Panc1 (cell line): ENCODE measurements around the gene PFKM. TPM values are rescaled to one million over a fixed set of nuclear protein-coding genes. Genes with fewer than 3 reads are reported as not detected.
A peak's percentile ranks its signal among the peaks of the same experiment; 100 is the strongest.

Experiments used
- ATAC-seq: fragments of 200-7000 bp; cut with Tn5 transposase; 2 replicates; pipeline ENCODE4 v1.9.1; 2020; ENCODE audit warnings: mild to moderate bottlenecking, moderate library complexity
- BruUV-seq: library from RNA; stranded (reverse); fragments of 400-500 nt; replicated peaks from 2 replicates; lab custom pipeline; 2021; lab: Mats Ljungman, UMichigan
- CTCF ChIA-PET: fragments of 300-600 bp; sonication (Branson Sonifier 250); formaldehyde crosslinking; loops from one replicate; lab custom pipeline; 2022; ENCODE audit warnings: antibody characterized with exemption; lab: Charles Lee
- POLR2A ChIA-PET: fragments of 300-600 bp; sonication (Branson Sonifier 250); formaldehyde crosslinking; loops from one replicate; lab custom pipeline; 2022; ENCODE audit warnings: antibody characterized with exemption; lab: Charles Lee
- DNase-seq: peaks from one replicate; pipeline ENCODE4 v3.0.0-alpha.2; 2010; ENCODE audit warnings: low read depth, low spot score
- H3K27ac ChIP-seq: 2 replicates; pipeline ENCODE4 v1.5.1; 2011; ENCODE audit warnings: mild to moderate bottlenecking, low read length, inconsistent platforms
- H3K27me3 ChIP-seq: fragments of 200-500 bp; sonication (Bioruptor generic); 2 replicates; pipeline ENCODE4 v1.6.0; 2014; ENCODE audit warnings: low read length, inconsistent platforms; ENCODE audit not compliant: control insufficient read depth, insufficient read depth
- H3K36me3 ChIP-seq: fragments of 200-500 bp; sonication (Bioruptor generic); 2 replicates; pipeline ENCODE4 v1.5.1; 2014; ENCODE audit warnings: inconsistent platforms, mild to moderate bottlenecking, low read length, moderate library complexity; ENCODE audit not compliant: control insufficient read depth, insufficient read depth
- H3K4me1 ChIP-seq: 2 replicates; pipeline ENCODE4 v1.5.1; 2011; ENCODE audit warnings: inconsistent platforms, mild to moderate bottlenecking, low read length, moderate library complexity; ENCODE audit not compliant: control insufficient read depth, insufficient read depth
- H3K4me3 ChIP-seq, 2 experiments: 2 replicates each; pipeline ENCODE4 v1.5.1; 2011 to 2012; ENCODE audit warnings: low read depth in 2 of 2, low read length in 2 of 2, mild to moderate bottlenecking in 2 of 2, inconsistent platforms in 1 of 2, moderate library complexity in 1 of 2
- H3K9me3 ChIP-seq: fragments of 200-500 bp; sonication (Bioruptor generic); 2 replicates; pipeline ENCODE4 v1.5.1; 2014; ENCODE audit warnings: low read depth, mild to moderate bottlenecking, inconsistent platforms, low read length, moderate library complexity; ENCODE audit not compliant: control insufficient read depth, insufficient read depth
- CTCF ChIP-seq: fragments of 450-650 bp; IDR thresholded peaks from 2 replicates; pipeline ENCODE4 v1.5.1; 2017; ENCODE audit warnings: mild to moderate bottlenecking
- POLR2AphosphoS5 ChIP-seq: IDR thresholded peaks from 2 replicates; pipeline ENCODE4 v1.6.1; 2012; ENCODE audit warnings: mild to moderate bottlenecking, low read depth, low read length, moderate library complexity
- REST ChIP-seq, 2 experiments: IDR thresholded peaks; 2 replicates each; pipeline ENCODE4 v1.6.1; 2011 to 2012; ENCODE audit warnings: low read depth in 2 of 2, control low read depth in 1 of 2, low read length in 1 of 2, mild to moderate bottlenecking in 1 of 2, moderate library complexity in 1 of 2; ENCODE audit not compliant: insufficient read depth in 1 of 2
- SIN3A ChIP-seq: IDR thresholded peaks from 2 replicates; pipeline ENCODE4 v1.6.1; 2012; ENCODE audit warnings: low read depth, mild to moderate bottlenecking, low read length, moderate library complexity, borderline replicate concordance; ENCODE audit not compliant: insufficient read depth
- TCF7L2 ChIP-seq: IDR thresholded peaks from 2 replicates; pipeline ENCODE4 v1.6.1; 2011; ENCODE audit warnings: mild to moderate bottlenecking, low read depth, low read length, inconsistent platforms
- in situ Hi-C: cut with HindIII; loops from 2 replicates; pipeline ENCODE4 v1.10.0; 2016; ENCODE audit warnings: low sequenced_read_pairs, low pct_unique_long_range_greater_than_20kb
- intact Hi-C: fragments of 100-400 bp; cut with micrococcal nuclease; formaldehyde crosslinking; loops from one replicate; pipeline ENCODE4 v1.10.0; 2022; ENCODE audit not compliant: unreplicated experiment
- total RNA-seq: library from RNA; stranded (reverse); gene quantifications from one replicate; pipeline ENCODE4 v1.2.1, GENCODE V29; 2021; ENCODE audit not compliant: unreplicated experiment

The PFKM gene
- total RNA-seq, 1 experiment from 2014 or later, result 56.1 TPM

GRCh38 chr12:48177982-48178381 is 58.8 kb downstream of the PFKM start:
- ChIA-PET CTCF (no interaction called here), POLR2A (no interaction called here)
- Histone ChIP-seq H3K9me3 (no peaks in the 10 kb centered on the region), H3K27me3 (peaks cover 35% of the 10 kb centered on the region; the same call in 1 of the 2 replicates), H3K4me3 (no peak overlapping the region), H3K27ac (no peak overlapping the region), H3K4me1 (peaks cover 5% of the 10 kb centered on the region; the same call in 1 of the 2 replicates), H3K36me3 (no peaks in the 10 kb centered on the region)
- intact Hi-C loops, result no loop called here
- in situ Hi-C loops, result no loop called here
- no peak for TF ChIP-seq TCF7L2
- no peak for TF ChIP-seq CTCF
- peak in 1 of 2 experiments; percentile 55; a peak in 1 of 4 replicates for TF ChIP-seq REST (IDR thresholded peaks at IDR 0.05; ENCODE audit: insufficient read depth in 1 of 2, low read depth in 2 of 2, low read length in 1 of 2)
- TF ChIP-seq SIN3A, result no peak
- TF ChIP-seq POLR2AphosphoS5, result no peak
- no TSS peak for BruUV-seq
- ATAC-seq (no peak), DNase-seq (no peak)

GRCh38 chr12:48179466-48179865 is 60.3 kb downstream of the PFKM start:
- H3K27me3 ChIP-seq, result peaks cover 35% of the 10 kb centered on the region
- in situ Hi-C loops, result no loop called here
- DNase-seq, result no peak
- TF ChIP-seq REST (IDR thresholded peaks at IDR 0.05; ENCODE audit: insufficient read depth in 1 of 2, low read depth in 2 of 2, low read length in 1 of 2), result no peak
- H3K36me3 ChIP-seq, result no peaks in the 10 kb centered on the region
- ChIA-PET CTCF (no interaction called here), POLR2A (no interaction called here)
- peaks cover 5% of the 10 kb centered on the region; the same call in 1 of the 2 replicates for H3K4me1 ChIP-seq
- no peak overlapping the region for H3K27ac ChIP-seq
- no peaks in the 10 kb centered on the region for H3K9me3 ChIP-seq
- no TSS peak for BruUV-seq
- H3K4me3 ChIP-seq, result no peak overlapping the region
- no peak for ATAC-seq
- intact Hi-C loops, result no loop called here
